ENCODE measurements around the gene WIPF2.

DNA sequence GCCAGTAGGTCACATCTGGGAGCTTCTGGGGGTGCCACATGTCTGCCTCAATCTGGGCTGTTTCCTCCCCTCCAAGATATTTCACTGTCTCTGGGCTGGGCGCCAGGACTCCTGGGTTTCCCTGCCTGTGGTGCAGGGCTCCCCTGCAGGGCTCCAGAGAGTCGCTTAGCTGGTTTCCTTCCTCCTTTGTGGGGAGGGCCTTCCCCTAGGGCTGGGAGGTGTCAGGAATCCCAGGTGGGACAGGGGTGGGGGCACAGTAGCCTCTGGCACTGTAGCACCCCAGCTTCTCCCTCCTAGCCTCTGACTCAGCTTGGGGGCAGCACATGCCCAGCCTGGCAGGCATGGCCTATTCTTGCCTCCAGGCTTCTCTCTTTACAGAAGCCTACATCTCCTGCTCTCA is 92.5 kb downstream of the WIPF2 start:
- no peak for TF ChIP-seq CTCF (conservative IDR thresholded peaks at IDR 0.05; ENCODE audit: low read depth, low read length)
- no peak for TF ChIP-seq EZH2 (IDR thresholded peaks at IDR 0.05; ENCODE audit: low read length, unreplicated experiment)
